ENCODE measurements around the gene DNAJC21. TPM values are rescaled to one million over a fixed set of nuclear protein-coding genes. Genes with fewer than 3 reads are reported as not detected.

DNAJC21 gene
- total RNA-seq, 1 donor from 2014 or later: 48.1 TPM

DNA sequence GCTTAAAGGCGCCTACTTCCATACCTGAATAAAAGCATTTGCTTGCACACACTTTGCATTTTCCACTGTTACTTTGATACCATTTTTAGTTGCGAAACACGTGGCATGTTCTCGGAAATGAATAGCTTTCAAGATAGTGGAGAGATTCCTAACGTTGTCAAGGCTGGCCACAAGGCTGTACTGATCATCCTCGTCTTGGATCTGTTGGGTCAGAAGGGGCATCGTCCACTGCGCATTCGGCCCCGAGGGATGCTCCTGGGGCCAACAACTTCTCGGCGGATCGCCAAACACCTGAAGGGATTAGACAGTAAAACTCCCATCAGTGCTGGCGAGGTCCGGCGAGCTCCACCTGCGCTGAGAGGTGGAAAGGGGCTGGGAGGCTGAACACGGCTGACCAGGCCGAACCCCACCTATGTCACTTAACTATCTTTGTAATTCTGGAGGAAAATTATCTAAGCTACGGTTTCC, 14.7 kb upstream of the DNAJC21 start:
- no peak overlapping the region for H3K27ac Mint-ChIP-seq
- H3K4me3 Mint-ChIP-seq (ENCODE audit: low read depth): no peak overlapping the region
- H3K27me3 Mint-ChIP-seq: no peaks in the 10 kb centered on the region
- peaks cover 25% of the 10 kb centered on the region for H3K4me1 Mint-ChIP-seq (ENCODE audit: low read depth)
- DNase-seq (ENCODE audit: low spot score, unreplicated experiment): no peak
- peaks cover 14% of the 10 kb centered on the region for H3K36me3 Mint-ChIP-seq (ENCODE audit: insufficient read depth)
- TF ChIP-seq, protein P1, sequence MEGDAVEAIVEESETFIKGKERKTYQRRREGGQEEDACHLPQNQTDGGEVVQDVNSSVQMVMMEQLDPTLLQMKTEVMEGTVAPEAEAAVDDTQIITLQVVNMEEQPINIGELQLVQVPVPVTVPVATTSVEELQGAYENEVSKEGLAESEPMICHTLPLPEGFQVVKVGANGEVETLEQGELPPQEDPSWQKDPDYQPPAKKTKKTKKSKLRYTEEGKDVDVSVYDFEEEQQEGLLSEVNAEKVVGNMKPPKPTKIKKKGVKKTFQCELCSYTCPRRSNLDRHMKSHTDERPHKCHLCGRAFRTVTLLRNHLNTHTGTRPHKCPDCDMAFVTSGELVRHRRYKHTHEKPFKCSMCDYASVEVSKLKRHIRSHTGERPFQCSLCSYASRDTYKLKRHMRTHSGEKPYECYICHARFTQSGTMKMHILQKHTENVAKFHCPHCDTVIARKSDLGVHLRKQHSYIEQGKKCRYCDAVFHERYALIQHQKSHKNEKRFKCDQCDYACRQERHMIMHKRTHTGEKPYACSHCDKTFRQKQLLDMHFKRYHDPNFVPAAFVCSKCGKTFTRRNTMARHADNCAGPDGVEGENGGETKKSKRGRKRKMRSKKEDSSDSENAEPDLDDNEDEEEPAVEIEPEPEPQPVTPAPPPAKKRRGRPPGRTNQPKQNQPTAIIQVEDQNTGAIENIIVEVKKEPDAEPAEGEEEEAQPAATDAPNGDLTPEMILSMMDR (IDR thresholded peaks at IDR 0.05; ENCODE audit: unreplicated experiment): no peak
- no peaks in the 10 kb centered on the region for H3K9me3 Mint-ChIP-seq (ENCODE audit: low read depth)

DNA sequence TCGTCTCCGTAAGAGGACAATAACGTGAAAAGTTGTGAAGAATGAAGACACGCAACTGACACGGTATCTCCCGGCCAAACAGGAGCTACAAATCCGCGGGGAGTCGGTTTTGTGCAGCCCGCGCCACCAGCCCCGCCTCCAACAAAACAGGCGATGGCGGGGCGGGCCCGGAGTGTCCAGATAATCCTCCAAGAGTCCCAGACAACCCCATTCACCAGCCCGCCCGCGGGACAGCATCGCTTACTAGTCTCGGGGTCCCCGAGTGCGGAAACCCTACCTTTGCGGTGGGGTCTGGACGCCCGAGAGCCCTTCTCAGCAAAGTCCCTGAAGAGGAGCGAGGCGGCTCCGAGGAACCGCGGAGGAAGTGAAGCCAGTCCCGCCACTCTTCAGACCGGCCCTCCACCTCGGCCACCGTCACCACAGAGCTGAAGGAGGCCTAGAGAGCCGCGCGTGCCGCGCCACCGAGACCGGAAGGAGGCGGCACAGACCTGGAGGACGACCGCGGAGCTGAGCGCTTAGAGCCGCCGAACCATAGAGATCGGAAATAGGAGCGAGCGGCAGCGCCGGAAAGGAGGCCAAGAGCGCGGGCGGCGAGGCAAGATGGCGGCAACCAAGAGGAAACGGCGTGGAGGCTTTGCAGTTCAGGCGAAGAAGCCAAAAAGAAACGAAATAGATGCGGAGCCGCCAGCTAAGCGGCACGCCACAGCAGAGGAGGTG, 14.1 kb upstream of the DNAJC21 start, which contains the start of the genes BRIX1 and RAD1:
BRIX1 (plus strand) TSS at position 573 of the 717 bp plus-strand sequence; CDS start at position 601, 28 bp downstream.
RAD1 (minus strand) TSS at position 366 of the 717 bp plus-strand sequence. CDS start 612 bp downstream, outside the sequence.
- peaks cover 25% of the 10 kb centered on the region for H3K4me1 Mint-ChIP-seq (ENCODE audit: low read depth)
- H3K27me3 Mint-ChIP-seq: no peaks in the 10 kb centered on the region
- TF ChIP-seq, protein P1 (IDR thresholded peaks at IDR 0.05; ENCODE audit: unreplicated experiment): peak; percentile 27
- no peaks in the 10 kb centered on the region for H3K9me3 Mint-ChIP-seq (ENCODE audit: low read depth)
- H3K36me3 Mint-ChIP-seq (ENCODE audit: insufficient read depth): peaks cover 9% of the 10 kb centered on the region
- H3K4me3 Mint-ChIP-seq (ENCODE audit: low read depth): peak within 1 kb of the TSS; percentile 62
- DNase-seq (ENCODE audit: low spot score, unreplicated experiment): peak; percentile 86
- no peak within 1 kb of the TSS for H3K27ac Mint-ChIP-seq

DNA sequence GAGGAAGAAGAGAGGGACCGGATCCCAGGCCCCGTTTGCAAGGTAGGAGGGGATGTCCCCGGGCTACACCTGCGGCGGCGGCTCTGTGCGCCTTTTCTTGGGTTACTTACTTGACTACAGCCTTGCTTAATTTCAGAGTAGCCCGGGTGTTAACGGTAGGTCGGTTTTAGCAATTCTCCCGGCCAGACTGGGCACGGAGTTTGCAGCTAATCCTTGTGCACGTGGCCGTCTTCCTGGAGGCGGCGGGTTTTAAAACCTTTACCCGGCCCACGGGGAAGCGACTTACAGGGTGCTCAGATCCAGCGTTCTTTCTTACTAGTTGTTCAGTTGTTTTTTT, 13.5 kb upstream of the DNAJC21 start:
- Mint-ChIP-seq H3K36me3 (ENCODE audit: insufficient read depth) (peaks cover 10% of the 10 kb centered on the region), H3K9me3 (ENCODE audit: low read depth) (no peaks in the 10 kb centered on the region), H3K4me1 (ENCODE audit: low read depth) (peaks cover 25% of the 10 kb centered on the region), H3K27me3 (no peaks in the 10 kb centered on the region), H3K4me3 (ENCODE audit: low read depth) (no peak overlapping the region), H3K27ac (no peak overlapping the region)
- TF ChIP-seq, protein P1 (IDR thresholded peaks at IDR 0.05; ENCODE audit: unreplicated experiment): no peak
- DNase-seq (ENCODE audit: low spot score, unreplicated experiment): no peak

DNA sequence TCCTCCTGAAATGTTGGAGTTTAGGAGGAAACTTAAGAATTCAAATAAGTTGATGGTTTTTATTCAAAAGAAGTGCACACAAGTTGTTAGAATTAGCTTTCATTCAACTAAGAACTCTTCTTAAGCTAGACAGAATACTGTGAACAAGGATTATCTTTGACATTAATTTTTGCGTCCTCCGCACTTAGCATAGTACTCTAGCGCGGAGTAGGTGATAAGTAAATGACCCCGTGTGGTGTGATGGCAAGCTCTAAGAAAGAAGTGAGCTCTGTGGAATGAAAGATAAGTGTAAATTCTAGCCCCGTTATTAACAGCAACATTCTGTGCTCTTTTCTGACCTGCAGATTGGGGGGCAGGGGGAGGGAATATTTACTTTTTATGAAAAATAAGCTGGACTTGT, 12.8 kb upstream of the DNAJC21 start:
- no peak overlapping the region for H3K27ac Mint-ChIP-seq
- peaks cover 25% of the 10 kb centered on the region for H3K4me1 Mint-ChIP-seq (ENCODE audit: low read depth)
- no peaks in the 10 kb centered on the region for H3K27me3 Mint-ChIP-seq
- H3K4me3 Mint-ChIP-seq (ENCODE audit: low read depth): no peak overlapping the region
- DNase-seq (ENCODE audit: low spot score, unreplicated experiment): no peak
- TF ChIP-seq, protein P1 (IDR thresholded peaks at IDR 0.05; ENCODE audit: unreplicated experiment): no peak
- H3K36me3 Mint-ChIP-seq (ENCODE audit: insufficient read depth): peaks cover 8% of the 10 kb centered on the region
- H3K9me3 Mint-ChIP-seq (ENCODE audit: low read depth): no peaks in the 10 kb centered on the region

DNA sequence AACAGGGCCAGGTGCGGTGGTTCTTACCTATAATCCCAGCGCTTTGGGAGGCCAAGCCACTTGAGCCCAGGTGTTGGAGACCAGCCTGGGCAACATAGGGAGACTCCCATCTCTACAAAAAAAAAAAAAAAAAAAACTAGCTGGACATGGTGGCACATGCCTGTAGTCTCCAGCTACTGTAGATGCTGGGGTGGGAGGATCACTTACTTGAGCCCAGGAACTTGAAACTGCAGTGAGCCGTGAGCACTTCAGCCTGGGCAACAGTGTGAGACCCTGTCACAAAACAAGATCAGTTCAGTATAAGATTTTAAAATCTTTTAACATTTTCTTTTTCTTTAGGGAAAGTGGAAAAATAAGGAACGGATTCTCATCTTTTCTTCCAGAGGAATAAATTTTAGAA, 11.3 kb upstream of the DNAJC21 start:
- no peaks in the 10 kb centered on the region for H3K9me3 Mint-ChIP-seq (ENCODE audit: low read depth)
- TF ChIP-seq, protein P1 (IDR thresholded peaks at IDR 0.05; ENCODE audit: unreplicated experiment): no peak
- no peak for DNase-seq (ENCODE audit: low spot score, unreplicated experiment)
- H3K27me3 Mint-ChIP-seq: no peaks in the 10 kb centered on the region
- H3K4me1 Mint-ChIP-seq (ENCODE audit: low read depth): peaks cover 25% of the 10 kb centered on the region
- H3K36me3 Mint-ChIP-seq (ENCODE audit: insufficient read depth): peaks cover 6% of the 10 kb centered on the region
- H3K4me3 Mint-ChIP-seq (ENCODE audit: low read depth): peak overlapping the region; percentile 17
- H3K27ac Mint-ChIP-seq: peak overlapping the region; percentile 31

Data from progenitor cell of endocrine pancreas (in vitro differentiated cells).